Urothelium cell line (cell line): ENCODE results near the gene IGSF3.
"Not testable (repeated sequence)": the region's sequence is repeated elsewhere in the genome, so short reads cannot be mapped to it uniquely, and the experiment has no call there.

Experiments used
- DNase-seq: peaks from one replicate; pipeline ENCODE4 v3.0.0; 2011; ENCODE audit warnings: low spot score, mixed read lengths
- FAIRE-seq: peaks from 2 replicates; lab custom pipeline; 2011; peaks lifted over from hg19 to GRCh38; lab: Jason Lieb, UNC

IGSF3 gene

DNA sequence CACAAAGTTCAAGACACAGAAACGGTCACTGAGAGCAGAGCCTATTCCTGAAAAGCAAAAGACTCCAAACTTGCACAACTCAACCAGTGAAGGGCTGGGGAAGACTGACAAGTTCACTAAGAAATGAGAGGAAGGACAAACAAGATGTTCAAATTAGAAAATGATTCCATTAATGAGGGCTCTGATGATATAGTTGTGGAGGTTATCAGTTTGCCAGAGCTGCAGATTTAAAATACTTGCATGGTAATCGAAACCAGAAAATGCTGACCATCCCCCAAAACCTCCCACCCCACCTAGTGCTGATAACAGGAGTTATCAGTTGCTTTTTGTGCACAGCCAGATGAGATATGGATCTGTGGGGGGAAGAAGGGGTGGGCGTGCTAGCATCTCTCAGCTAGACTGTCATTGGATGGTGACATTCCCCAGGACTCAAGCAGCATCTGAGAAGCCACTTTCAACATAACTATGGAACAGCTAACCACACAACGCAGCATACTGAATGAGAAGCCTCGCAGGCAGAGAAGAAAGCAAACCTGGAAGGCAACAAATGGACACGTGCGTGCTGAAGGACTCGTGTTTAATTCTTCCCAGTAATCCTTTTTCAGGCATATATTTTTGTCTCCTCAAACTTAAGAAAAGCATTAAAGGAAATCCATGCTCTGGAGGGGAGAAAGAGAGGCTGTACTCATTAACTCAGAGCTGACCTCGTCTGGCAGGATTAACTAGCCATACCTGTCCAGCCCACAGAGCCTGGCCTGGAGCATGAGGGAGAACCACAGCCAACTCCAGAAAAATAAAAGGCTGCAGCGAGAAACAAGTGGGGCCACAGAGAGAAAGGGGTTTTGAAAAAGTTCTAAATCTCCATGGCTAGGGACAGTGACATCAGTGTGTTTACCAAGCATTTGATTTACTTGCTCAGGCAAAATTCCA lies 35.3 kb downstream of the IGSF3 start:
- not testable (repeated sequence) for DNase-seq, FAIRE-seq

DNA sequence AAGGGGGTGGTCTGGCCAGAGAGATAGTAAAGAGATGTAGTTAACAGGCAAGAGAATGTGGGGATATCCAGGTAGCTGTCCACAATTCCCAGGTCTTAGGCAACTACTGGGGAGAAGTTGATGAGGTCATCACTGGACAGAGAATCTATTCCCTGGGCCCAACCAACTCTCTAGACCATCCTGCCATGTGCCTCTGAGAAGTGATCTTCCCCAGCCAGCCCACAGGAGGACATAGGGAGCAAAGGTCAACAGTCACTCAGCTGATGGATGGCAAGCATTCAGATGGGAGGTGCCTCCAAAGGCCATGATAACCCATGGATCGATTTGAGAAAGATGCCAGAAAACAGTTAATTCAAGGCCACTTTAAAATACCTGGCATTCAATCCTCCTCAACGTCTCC lies 36.0 kb downstream of the IGSF3 start:
- DNase-seq, FAIRE-seq: not testable (repeated sequence)

DNA sequence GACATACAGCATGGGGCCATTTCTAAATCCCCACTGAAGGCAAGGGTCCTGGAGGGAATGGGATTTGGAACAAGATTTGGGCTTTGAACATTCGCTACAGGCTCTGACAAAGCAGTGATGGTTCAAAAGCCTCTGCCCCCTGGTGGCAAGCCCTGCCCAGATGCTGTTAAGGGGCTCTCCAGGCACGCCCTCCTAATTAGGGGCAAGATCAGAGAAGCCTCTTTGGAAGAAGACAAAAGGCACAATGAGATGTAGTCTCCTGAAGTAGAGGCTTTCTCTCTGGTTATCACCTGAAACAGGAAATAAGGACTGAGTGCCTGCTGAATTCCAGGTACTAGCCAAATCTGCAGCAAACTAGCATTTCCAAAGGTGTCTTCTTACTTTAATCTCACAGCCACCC lies 37.5 kb downstream of the IGSF3 start:
- not testable (repeated sequence) for FAIRE-seq

DNA sequence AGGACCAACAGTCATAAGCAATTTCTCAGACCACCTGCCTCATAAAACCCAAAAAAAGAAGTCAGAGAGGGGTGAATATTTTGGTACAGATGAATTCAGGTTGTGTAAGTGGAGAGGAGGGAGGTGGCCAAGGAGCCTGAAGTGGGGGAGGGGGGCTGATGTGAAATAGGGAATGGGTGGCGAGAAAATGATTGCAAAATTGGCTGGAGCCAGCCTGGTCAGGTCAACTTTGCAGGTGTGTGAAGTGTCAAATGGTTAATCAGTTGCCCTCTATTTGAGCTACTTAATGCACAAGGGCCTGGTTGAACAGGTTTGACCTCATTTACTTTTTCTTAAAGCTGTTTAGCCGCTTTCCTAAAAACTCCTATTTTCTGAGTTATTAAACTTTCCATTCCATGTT lies 38.1 kb downstream of the IGSF3 start:
- not testable (repeated sequence) for FAIRE-seq

More for the DNA sequence above, 37.5 kb downstream of the IGSF3 start:
- not testable (repeated sequence) for DNase-seq

DNA sequence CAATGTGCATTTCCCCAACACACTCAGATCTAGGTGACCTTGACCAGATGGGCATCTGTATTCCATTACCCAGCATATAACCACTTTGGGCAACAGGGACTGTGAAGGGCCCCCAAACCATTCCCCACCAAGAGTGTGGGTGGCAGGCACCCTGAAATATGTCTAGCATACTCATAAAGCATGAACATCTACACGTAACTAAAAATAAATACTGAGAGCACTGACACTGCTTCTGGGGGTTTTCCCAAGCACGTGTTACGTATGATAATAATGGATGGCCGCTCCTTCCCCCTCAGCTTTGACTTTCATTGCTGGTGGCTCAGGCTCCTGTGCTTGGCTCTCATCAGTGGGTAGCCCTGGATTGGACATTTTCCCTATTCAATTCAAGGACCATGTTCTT lies 39.1 kb downstream of the IGSF3 start:
- no peak for FAIRE-seq
- no peak for DNase-seq

More for the DNA sequence above, 38.1 kb downstream of the IGSF3 start:
- not testable (repeated sequence) for DNase-seq

DNA sequence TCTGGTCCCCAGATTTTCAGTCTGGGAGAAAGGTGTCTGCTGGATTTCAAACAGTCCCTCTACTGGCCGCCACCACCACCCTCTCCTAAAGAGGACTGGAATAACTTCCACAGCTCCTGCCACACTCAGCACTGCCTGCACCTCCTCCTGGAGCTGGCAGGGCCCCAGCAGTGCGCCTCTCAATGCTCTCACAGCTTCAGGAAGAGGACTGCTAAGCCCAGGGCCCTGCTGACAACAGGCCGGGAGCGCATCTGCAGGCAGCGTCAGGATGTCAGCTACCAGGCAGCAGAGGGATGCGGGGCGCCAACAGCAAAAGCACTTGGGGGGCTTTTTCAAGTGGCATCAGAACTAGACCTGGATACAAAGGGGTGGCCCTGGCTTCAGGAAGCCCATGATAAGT lies 40.2 kb downstream of the IGSF3 start:
- DNase-seq, FAIRE-seq: not testable (repeated sequence)

DNA sequence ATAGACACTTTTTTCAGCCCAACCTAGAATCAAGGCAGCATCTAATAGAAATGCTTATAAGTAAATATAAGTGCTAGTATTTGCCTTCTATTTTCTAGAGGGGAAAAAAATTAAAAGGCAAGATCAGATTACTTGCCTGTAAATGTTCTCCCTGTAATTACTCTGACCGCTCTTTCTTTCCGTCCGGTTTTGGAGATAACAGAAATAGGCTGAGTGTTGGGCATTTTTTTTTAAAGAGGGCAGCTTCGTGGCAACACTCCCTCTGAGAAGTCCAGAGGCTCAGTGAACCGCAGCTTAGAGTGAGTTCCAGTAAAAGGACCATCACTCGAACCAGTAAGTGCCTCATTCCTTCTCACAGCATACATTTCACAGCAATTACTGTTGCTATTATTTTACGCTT lies 40.6 kb downstream of the IGSF3 start:
- not testable (repeated sequence) for DNase-seq, FAIRE-seq

DNA sequence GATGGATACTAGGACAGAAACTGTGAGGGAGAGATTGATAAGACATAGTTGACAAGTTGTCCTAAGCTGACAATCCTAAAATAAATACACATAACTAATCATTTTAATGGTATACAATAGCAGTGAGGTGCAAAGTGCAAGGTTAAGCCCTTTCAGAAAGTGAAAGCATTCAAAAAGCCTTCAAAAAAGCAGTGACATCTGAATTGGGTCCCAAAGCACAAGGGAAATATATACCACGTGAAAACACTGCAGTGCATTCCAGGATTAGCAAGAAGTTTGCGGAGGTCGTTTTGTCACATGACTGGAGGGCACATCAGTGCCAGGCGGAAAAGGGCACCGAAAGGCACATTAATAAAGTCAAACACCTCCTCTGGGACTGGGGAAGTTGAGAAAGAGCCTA lies 42.4 kb downstream of the IGSF3 start:
- DNase-seq, FAIRE-seq: not testable (repeated sequence)

DNA sequence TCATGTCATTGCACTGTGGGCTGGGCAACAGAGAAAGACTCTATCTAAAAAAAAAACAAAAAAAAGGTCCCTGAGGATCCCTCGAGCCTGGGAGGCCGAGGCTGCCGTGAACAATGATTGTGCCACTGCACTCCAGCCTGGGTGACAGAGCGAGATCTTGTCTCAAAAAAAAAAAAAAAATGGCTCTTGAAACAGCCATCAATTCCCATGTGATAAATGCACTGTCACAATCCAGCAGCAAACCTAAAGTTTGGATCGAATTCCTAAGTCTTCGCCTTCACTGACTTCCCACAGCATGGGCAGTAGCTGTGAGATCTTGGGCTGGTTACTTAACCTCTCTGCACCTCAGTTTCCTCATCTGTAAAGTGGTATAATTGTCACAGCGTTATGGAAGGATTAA lies 43.5 kb downstream of the IGSF3 start:
- DNase-seq (no peak), FAIRE-seq (no peak)

DNA sequence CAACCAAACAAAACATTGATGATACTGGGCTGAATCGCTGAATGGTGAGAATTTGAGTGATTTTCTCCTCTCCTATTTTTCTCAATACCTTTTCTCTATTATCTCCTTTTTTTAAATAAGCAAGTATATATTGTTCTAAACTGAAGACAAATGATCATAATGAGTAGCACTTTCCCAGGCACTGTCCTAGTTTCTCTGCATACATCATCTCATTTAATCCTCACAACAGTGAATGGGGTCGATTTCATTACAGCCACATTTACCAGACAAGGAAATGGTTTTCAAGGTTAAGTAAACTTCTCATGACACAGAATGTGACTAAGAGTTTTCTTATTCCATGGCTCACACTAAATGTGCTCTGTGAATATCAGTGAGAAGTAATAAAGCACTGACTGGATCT lies 45.0 kb downstream of the IGSF3 start:
- FAIRE-seq, DNase-seq: not testable (repeated sequence)

DNA sequence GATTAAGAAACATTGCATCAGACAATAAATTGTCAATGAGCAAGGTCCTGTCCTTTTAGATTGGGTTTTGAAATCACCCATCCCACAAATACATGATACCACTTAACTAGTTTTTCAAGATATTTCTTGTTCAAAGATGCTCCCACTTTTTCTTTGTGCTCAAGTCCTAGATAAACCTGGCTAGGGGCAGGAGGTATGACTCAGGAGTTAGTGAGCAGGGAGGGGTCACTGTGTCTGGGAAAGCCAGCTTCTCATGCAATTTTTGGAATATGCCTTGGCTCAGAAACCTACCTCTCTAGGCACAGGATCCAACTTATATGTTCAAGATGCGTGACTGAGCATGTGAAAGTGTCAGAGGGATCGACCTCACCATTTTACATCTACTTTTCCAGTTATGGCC lies 45.8 kb downstream of the IGSF3 start:
- not testable (repeated sequence) for FAIRE-seq, DNase-seq

DNA sequence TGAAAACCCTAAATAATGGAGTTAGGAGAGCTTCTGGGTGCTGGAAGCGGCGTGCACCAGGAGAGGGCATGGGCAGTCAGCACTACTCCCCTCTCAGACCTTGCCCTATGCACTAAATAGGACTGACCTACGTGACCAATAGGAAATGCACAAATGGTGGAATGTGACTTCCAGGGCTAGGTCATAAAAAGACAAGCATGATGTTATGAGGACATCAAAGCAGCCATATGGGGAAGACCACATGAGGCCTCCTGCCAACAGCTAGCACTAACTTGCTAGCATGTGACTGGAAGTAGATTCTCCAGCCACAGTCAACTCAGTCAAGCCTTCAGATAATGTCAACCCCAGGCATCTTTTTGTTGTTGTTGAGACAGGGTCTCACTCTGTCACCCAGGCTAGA lies 47.1 kb downstream of the IGSF3 start:
- not testable (repeated sequence) for DNase-seq, FAIRE-seq

DNA sequence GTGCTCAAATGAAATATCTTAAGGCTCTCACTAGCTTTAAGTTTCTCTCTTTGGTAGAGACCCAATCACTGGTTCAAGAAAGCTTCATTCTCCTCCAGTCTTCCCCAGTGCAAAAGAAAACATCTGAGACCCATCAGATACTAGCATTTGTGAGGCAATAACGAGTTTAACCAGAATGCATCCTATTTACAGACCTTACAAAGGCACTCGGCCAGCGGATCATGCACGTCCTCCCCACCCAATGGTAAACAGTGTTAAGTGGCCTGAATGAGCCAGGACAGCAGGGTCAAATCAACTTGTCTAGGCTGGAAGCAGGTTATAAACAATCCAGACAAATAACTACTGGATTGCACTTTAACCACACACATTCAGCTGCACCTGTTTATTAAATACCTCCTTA lies 48.4 kb downstream of the IGSF3 start:
- FAIRE-seq, DNase-seq: not testable (repeated sequence)

DNA sequence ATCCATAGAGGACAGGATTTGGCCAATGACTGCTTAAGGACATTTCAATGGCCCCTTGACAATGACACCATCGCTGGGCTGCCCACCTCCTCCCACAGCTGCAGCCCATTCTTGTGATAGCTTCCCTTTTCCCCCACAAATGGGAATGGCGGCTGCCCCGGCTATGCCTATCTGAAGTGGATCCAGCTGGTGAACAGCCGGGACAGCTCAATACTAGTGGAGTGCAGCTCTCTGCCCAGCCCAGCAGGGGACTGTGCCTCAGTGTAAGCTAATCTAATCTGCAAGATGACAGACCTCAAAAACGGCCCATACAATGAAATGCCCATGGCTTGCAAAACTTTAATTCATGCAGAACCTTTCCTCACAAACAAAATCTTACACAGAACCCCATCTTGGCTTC lies 49.7 kb downstream of the IGSF3 start:
- FAIRE-seq, DNase-seq: not testable (repeated sequence)

DNA sequence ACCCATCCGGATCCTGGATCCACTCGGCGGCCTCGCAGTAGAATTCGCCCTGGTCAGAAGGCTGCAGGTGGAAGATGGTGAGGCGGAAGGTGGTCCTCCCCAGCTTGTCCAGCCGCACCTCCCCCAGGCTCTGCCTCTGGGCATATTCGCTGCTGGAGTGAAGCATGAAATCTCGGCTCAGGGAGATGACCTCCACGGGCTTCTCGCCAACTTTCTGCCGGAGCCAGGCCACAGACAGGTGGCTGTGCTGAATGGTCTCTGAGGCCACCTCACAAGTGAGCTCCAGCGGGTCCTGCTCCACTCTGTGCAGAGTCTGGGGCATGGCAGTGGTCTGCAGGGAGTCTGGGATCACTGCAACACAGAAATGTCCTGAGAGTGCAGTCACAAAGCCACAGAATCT lies 53.7 kb downstream of the IGSF3 start:
- DNase-seq, FAIRE-seq: not testable (repeated sequence)

DNA sequence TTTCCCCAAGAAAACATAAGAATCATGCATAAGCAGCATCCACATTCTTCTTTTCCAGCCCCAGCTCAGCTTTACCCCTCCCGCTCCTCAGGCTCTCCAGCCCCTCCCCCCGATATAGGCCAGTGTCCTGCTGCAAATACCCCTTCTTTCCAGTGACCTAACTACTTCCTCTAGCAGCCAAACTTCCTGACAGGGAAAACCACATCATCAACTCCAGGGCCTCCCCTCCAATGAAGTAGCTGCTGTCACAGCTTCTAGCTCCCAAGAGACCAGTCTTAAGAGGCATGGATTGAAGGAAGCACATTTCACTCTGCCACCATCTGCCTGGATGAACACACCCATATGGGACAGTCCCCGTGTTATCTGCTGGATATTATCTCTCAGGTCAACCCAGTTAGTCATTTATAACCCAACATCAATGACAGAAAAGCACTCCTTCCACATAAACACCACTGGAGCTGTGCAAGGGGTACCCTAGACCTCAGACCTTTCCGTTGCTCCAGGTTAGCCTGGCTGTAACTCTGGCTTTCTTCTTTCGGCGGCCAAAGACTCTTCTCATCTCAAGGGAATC lies 57.6 kb downstream of the IGSF3 start:
- FAIRE-seq, DNase-seq: not testable (repeated sequence)

DNA sequence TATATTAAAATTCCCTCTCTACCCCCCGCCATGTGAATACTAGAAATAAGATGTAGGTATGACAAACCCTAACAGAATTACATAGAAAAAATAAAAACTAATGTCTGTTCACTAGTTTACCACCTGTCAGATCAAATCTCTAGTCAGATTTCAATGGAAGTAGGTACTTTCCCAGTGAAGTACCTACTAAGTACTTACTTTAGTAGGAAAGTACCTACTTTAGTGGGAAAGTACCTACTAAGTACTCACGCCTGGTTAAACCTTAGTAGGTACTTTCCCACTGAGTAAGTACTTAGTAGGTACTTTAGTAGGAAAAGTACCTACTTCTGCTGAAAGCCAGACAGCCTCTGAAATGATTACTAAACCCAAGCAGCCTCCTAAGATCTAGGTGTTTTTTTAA lies 58.7 kb downstream of the IGSF3 start:
- not testable (repeated sequence) for DNase-seq, FAIRE-seq

DNA sequence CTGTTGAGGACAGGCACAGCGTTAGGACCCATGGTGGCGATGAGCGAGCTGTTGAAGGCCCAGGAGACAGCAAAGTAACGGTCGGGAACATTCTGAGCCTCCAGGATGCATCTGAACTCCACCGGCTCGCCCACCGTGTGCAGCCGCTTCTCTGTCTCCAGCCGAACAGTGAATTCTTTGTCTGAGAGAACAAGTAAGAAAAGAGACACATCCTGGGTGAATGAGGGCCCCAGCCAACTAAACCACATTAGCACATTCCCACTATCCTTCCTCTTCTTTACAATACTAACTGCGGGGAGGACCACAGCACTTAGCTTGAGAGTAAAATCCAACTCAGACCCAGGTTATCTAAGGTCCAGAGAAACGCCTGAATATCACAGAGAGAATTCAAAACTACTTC lies 59.4 kb downstream of the IGSF3 start:
- DNase-seq, FAIRE-seq: not testable (repeated sequence)

DNA sequence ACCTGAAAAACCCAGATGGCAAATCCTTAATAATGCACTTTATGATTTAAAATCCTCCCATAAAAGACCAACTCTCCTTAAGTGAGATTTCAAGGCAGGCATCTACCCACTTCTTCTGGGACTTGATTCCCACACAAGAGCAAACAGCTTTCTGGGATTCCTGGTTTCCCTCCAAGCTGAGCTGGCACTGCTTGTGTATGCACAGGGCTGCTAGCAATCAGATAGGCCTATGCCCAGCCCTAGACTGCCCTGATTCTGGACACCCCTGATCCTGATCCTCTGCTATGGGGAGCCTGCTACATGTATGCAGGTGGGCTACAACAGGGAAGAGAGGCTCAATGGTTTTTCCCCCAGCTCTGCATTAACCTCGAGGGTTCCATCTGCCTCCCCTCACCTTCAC lies 60.1 kb downstream of the IGSF3 start:
- not testable (repeated sequence) for FAIRE-seq, DNase-seq

DNA sequence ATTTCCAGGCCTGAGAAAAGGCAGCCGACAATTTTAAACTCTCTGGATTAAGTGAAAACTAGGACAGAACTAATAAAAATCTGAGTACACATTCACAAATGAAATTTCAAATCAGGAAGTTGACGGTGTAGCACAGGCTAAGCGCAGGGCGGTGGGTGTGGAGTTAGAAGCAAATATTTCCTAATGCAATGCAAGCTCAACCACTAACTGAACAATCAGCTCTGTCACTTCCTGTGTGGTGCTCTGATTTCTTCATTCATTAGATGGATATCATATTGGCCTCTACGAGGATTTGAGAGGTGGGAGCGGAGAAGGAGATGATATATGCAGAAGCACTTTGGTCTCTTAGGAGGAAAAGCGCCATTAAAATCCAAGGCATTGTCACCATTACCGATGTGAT lies 61.5 kb downstream of the IGSF3 start:
- FAIRE-seq, result not testable (repeated sequence)

DNA sequence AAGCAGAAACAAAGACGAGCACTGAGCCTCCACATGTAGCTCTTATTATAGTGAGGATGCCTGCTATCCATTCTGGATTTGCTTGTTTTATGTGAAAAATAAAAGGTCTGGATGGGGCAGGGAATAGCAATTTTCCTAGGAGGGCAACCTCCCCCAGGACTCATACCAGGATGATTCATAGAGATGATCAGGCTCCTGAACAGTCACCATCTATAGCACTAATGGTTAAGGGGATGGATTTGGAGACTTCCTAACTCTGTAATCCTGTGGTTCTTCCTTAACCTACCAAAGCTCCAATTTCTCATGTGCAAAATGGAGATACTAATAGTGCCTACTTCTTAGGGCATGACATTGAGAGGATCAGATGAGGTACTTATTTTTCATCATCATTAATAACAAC lies 62.2 kb downstream of the IGSF3 start:
- DNase-seq, result no peak
- no peak for FAIRE-seq

More for the DNA sequence above, 61.5 kb downstream of the IGSF3 start:
- DNase-seq, result not testable (repeated sequence)

DNA sequence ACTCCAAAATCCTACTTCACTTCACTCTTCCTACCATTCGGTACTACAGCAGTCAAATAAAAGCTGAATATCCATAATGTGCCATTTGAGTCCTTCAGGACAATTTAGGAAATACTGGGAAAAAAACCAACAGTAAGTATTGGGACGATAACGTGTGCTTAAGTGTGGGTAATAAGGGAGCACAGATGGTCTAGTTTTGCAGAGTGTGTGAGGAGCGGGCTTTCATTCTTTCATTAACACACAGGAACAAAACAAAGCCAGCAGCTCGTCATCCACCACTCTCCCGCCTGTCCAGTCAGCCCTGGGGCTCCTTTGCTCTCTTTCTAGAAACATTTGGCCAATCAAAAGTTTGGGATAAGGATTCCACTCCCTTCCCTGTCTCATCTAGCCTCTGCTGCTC lies 63.1 kb downstream of the IGSF3 start:
- not testable (repeated sequence) for DNase-seq, FAIRE-seq
